H1 (cell line): ENCODE data around the gene PCDHB14. TPM values are rescaled to one million over a fixed set of nuclear protein-coding genes. Genes with fewer than 3 reads are reported as not detected.

Experiments used
- CTCF ChIA-PET: fragments of 300-600 bp; sonication (Branson Sonifier 250); formaldehyde crosslinking; loops from one replicate; lab custom pipeline; 2021; ENCODE audit not compliant: partially characterized antibody; lab: Charles Lee
- POLR2A ChIA-PET: fragments of 300-600 bp; sonication (Branson Sonifier 250); formaldehyde crosslinking; loops from one replicate; lab custom pipeline; 2021; ENCODE audit warnings: inconsistent platforms; ENCODE audit not compliant: partially characterized antibody; lab: Charles Lee
- DNase-seq, 2 experiments: peaks; one replicate each; pipeline versions ENCODE4 v3.0.0 to v3.0.0-alpha.2; 2010 to 2022; ENCODE audit warnings: low spot score in 2 of 2, low read depth in 1 of 2, mixed read lengths in 1 of 2
- FAIRE-seq: peaks from 2 replicates; lab custom pipeline; 2011; peaks lifted over from hg19 to GRCh38; lab: Jason Lieb, UNC
- H2AFZ ChIP-seq: 2 replicates; pipeline ENCODE4 v1.8.1; 2012; ENCODE audit warnings: low read length, inconsistent platforms
- H2AK5ac ChIP-seq: 2 replicates; pipeline ENCODE4 v1.6.1; 2013; ENCODE audit warnings: low read depth, low read length
- H2BK120ac ChIP-seq: replicated peaks from 2 replicates; pipeline ENCODE3; 2013; ENCODE audit warnings: low read depth, low read length, inconsistent platforms
- H2BK12ac ChIP-seq: 2 replicates; pipeline ENCODE4 v1.6.1; 2013; ENCODE audit warnings: low read depth, low read length
- H2BK15ac ChIP-seq: 2 replicates; pipeline ENCODE4 v1.6.1; 2013; ENCODE audit warnings: low read length
- H2BK20ac ChIP-seq: 2 replicates; pipeline ENCODE4 v1.6.1; 2013; ENCODE audit warnings: low read length
- H2BK5ac ChIP-seq: 2 replicates; pipeline ENCODE4 v1.6.1; 2013; ENCODE audit warnings: low read depth, low read length
- H3K14ac ChIP-seq: 2 replicates; pipeline ENCODE4 v1.6.1; 2013; ENCODE audit warnings: inconsistent platforms; ENCODE audit not compliant: insufficient read length
- H3K18ac ChIP-seq: 2 replicates; pipeline ENCODE4 v1.6.1; 2013; ENCODE audit warnings: low read length; ENCODE audit errors: extremely low read depth
- H3K23ac ChIP-seq: 2 replicates; pipeline ENCODE4 v1.6.1; 2013; ENCODE audit warnings: inconsistent platforms; ENCODE audit not compliant: insufficient read length
- H3K23me2 ChIP-seq: 2 replicates; pipeline ENCODE4 v1.6.1; 2013; ENCODE audit warnings: low read depth, low read length
- H3K27ac ChIP-seq: 2 replicates; pipeline ENCODE4 v1.6.1; 2011; ENCODE audit warnings: low read depth, low read length, inconsistent platforms
- H3K27me3 ChIP-seq, 4 experiments: replicated peaks in 1 of 4; 1 replicate in 1 of 4; 2 replicates in 3 of 4; pipeline versions ENCODE4 v1.6.1 to v1.8.1; 2011 to 2013; ENCODE audit warnings: low read length in 3 of 4, mild to moderate bottlenecking in 3 of 4, inconsistent platforms in 2 of 4, mixed read lengths in 2 of 4, moderate library complexity in 1 of 4; ENCODE audit not compliant: control insufficient read depth in 3 of 4, insufficient read depth in 3 of 4; ENCODE audit errors: extremely low read depth in 1 of 4
- H3K36me3 ChIP-seq, 4 experiments: 2 replicates each; pipeline versions ENCODE4 v1.6.1 to v1.8.1; 2011 to 2013; ENCODE audit warnings: mild to moderate bottlenecking in 4 of 4, low read length in 3 of 4, moderate library complexity in 2 of 4, control low read depth in 1 of 4, inconsistent platforms in 1 of 4; ENCODE audit not compliant: insufficient read depth in 4 of 4, control insufficient read depth in 2 of 4
- H3K4ac ChIP-seq: replicated peaks from 2 replicates; pipeline ENCODE3; 2013; ENCODE audit warnings: low read length, low read depth, mixed read lengths, inconsistent platforms; ENCODE audit not compliant: insufficient read length
- H3K4me1 ChIP-seq, 4 experiments: replicated peaks in 1 of 4; 1 replicate in 1 of 4; 2 replicates in 3 of 4; pipeline versions ENCODE4 v1.6.1 to v1.8.1; 2011 to 2013; ENCODE audit warnings: low read length in 3 of 4, inconsistent platforms in 2 of 4, mixed read lengths in 1 of 4; ENCODE audit not compliant: insufficient read depth in 4 of 4, control insufficient read depth in 3 of 4
- H3K4me2 ChIP-seq, 2 experiments: 2 replicates each; pipeline versions ENCODE4 v1.6.1 to v1.8.1; 2011 to 2013; ENCODE audit warnings: low read depth in 2 of 2, low read length in 2 of 2, control low read depth in 1 of 2, inconsistent platforms in 1 of 2, mild to moderate bottlenecking in 1 of 2; ENCODE audit not compliant: insufficient read depth in 1 of 2
- H3K4me3 ChIP-seq, 4 experiments: fragments of 200-600, 300-600 bp in 1 of 4; sonication (generic), shearing (Covaris generic), sonication (Bioruptor Twin) in 1 of 4; 2 replicates each; pipeline versions ENCODE4 v1.5.1 to v1.8.1; 2011 to 2016; ENCODE audit warnings: low read length in 4 of 4, low read depth in 3 of 4, control low read depth in 2 of 4, inconsistent platforms in 2 of 4, mild to moderate bottlenecking in 2 of 4, mixed read lengths in 1 of 4, moderate library complexity in 1 of 4; ENCODE audit not compliant: insufficient read depth in 2 of 4; ENCODE audit errors: extremely low read depth in 1 of 4
- H3K56ac ChIP-seq: replicated peaks from 2 replicates; pipeline ENCODE3; 2013; ENCODE audit warnings: low read depth, mild to moderate bottlenecking, mixed read lengths, low read length, inconsistent platforms; ENCODE audit not compliant: insufficient read length
- H3K79me1 ChIP-seq: 2 replicates; pipeline ENCODE4 v1.6.1; 2013; ENCODE audit warnings: low read depth, low read length, control low read depth
- H3K79me2 ChIP-seq, 2 experiments: 2 replicates each; pipeline versions ENCODE4 v1.6.1 to v1.8.1; 2012 to 2013; ENCODE audit warnings: low read length in 2 of 2, mild to moderate bottlenecking in 2 of 2, inconsistent platforms in 1 of 2; ENCODE audit not compliant: insufficient read depth in 2 of 2, control insufficient read depth in 1 of 2
- H3K9ac ChIP-seq, 4 experiments: replicated peaks in 1 of 4; 1 replicate in 1 of 4; 2 replicates in 3 of 4; pipeline versions ENCODE4 v1.6.1 to v1.8.1; 2011 to 2013; ENCODE audit warnings: low read depth in 3 of 4, low read length in 3 of 4, control low read depth in 2 of 4, mild to moderate bottlenecking in 2 of 4, moderate library complexity in 2 of 4, inconsistent platforms in 1 of 4; ENCODE audit errors: extremely low read depth in 1 of 4
- H3K9me3 ChIP-seq, 2 experiments: 2 replicates each; pipeline versions ENCODE4 v1.6.1 to v1.8.1; 2012 to 2013; ENCODE audit warnings: mild to moderate bottlenecking in 2 of 2, moderate library complexity in 2 of 2, control low read depth in 1 of 2, inconsistent platforms in 1 of 2, low read depth in 1 of 2, low read length in 1 of 2, mixed read lengths in 1 of 2; ENCODE audit not compliant: insufficient read depth in 2 of 2
- H4K20me1 ChIP-seq, 2 experiments: replicated peaks in 1 of 2; 2 replicates each; pipeline versions ENCODE3 to v1.8.1; 2011 to 2013; ENCODE audit warnings: inconsistent platforms in 2 of 2, low read length in 2 of 2, mild to moderate bottlenecking in 1 of 2; ENCODE audit not compliant: insufficient read depth in 2 of 2, control insufficient read depth in 1 of 2
- H4K5ac ChIP-seq: 2 replicates; pipeline ENCODE4 v1.6.1; 2013; ENCODE audit warnings: low read length, low read depth, mixed read lengths, inconsistent platforms; ENCODE audit not compliant: insufficient read length
- H4K8ac ChIP-seq: 2 replicates; pipeline ENCODE4 v1.8.0; 2013; ENCODE audit warnings: mild to moderate bottlenecking, moderate library complexity, low read length, inconsistent platforms; ENCODE audit not compliant: insufficient read depth; ENCODE audit errors: extremely low read depth
- H4K91ac ChIP-seq: replicated peaks from 2 replicates; pipeline ENCODE3; 2013; ENCODE audit warnings: low read length, mixed read lengths, inconsistent platforms; ENCODE audit not compliant: insufficient read length
- ATF2 ChIP-seq: IDR thresholded peaks from 2 replicates; pipeline ENCODE4 v1.6.1; 2012; ENCODE audit warnings: low read length, inconsistent platforms
- CTCF ChIP-seq, 3 experiments: IDR thresholded peaks; 1 replicate in 2 of 3; 2 replicates in 1 of 3; pipeline versions ENCODE4 v1.5.1 to v1.6.1; 2011; ENCODE audit warnings: low read length in 3 of 3, mild to moderate bottlenecking in 3 of 3, inconsistent platforms in 2 of 3, low read depth in 1 of 3, moderate library complexity in 1 of 3; ENCODE audit not compliant: insufficient read depth in 1 of 3; ENCODE audit errors: control extremely low read depth in 1 of 3
- GTF2F1 ChIP-seq: IDR thresholded peaks from 2 replicates; pipeline ENCODE4 v1.6.1; 2012; ENCODE audit warnings: low read depth, low read length, improper control_type of control experiment, borderline replicate concordance
- RAD21 ChIP-seq, 2 experiments: IDR thresholded peaks in 1 of 2; conservative IDR thresholded peaks in 1 of 2; 2 replicates each; pipeline ENCODE4 v1.6.1; 2011; ENCODE audit warnings: low read depth in 2 of 2, low read length in 2 of 2, improper control_type of control experiment in 1 of 2, inconsistent platforms in 1 of 2, mild to moderate bottlenecking in 1 of 2, moderate library complexity in 1 of 2
- WGBS, 2 experiments: shearing (Covaris generic) in 1 of 2; methylation state at CpG; one replicate each; pipeline versions ENCODE4 v1.1.6 to v1.1.7; 2013 to 2015; ENCODE audit warnings: low lambda C conversion rate in 2 of 2, mixed read lengths in 2 of 2, inconsistent platforms in 1 of 2, low coverage in 1 of 2, missing lambda C conversion rate in 1 of 2; ENCODE audit not compliant: insufficient replicate concordance in 2 of 2, insufficient coverage in 1 of 2, insufficient read length in 1 of 2; ENCODE audit errors: extremely low coverage in 1 of 2, missing lambda C conversion rate in 1 of 2; 5-methylcytosine and 5-hydroxymethylcytosine counted together
- polyA plus RNA-seq, 7 experiments: library from polyadenylated mRNA; depleted of rRNA in 3 of 7; stranded (reverse) in 5 of 7; unstranded in 2 of 7; fragments of >200 nt in 5 of 7; fragments of 200-250 nt in 2 of 7; gene quantifications; 1 replicate in 5 of 7; 2 replicates in 1 of 7; 4 replicates in 1 of 7; pipeline versions ENCODE4 v1.2.1 to v1.2.3, GENCODE V29; 2011 to 2013; ENCODE audit warnings: missing spikeins in 2 of 7, mixed read lengths in 2 of 7
- total RNA-seq: library from RNA; stranded (reverse); fragmentation: NEBNext Ultra II Directional; extraction: Animal tissue kit (Norgen Biotek cat#: 25700); gene quantifications from 2 replicates; pipeline ENCODE4 v1.2.1, GENCODE V29; 2021

PCDHB14 gene
- total and polyA plus RNA-seq, 2 of the 8 experiments (the other 6 are each of a cell fraction or from before 2014, with no cell fraction given), result 2.7 TPM

- Histone ChIP-seq H3K27me3 (no peaks in the 10 kb centered on the region), H4K8ac (no peak within 1 kb of the TSS)
- no peak for DNase-seq
- 68% methylated on average over 11 of the region's 11 CpGs; no CpG with 5 or more reads in 1 of the 2 experiments for WGBS, 2 experiments
- TF ChIP-seq CTCF (IDR thresholded peaks at IDR 0.05; ENCODE audit: control extremely low read depth in 1 of 3, insufficient read depth in 1 of 3, low read depth in 1 of 3, low read length in 3 of 3) (peak in 2 of 3 experiments; percentile 11 to 48; a peak in 3 of 4 replicates), ATF2 (no peak), GTF2F1 (no peak), RAD21 (IDR thresholded peaks at IDR 0.05 in 1 of 2, conservative IDR thresholded peaks at IDR 0.05 in 1 of 2; ENCODE audit: low read depth in 2 of 2, low read length in 2 of 2) (peak; percentile 42 to 45)
- TF ChIP-seq, all 59 proteins: peak for 2
- Histone ChIP-seq H3K9ac (no peak within 1 kb of the TSS), H2BK5ac (no peak within 1 kb of the TSS), H4K20me1 (no peaks in the 10 kb centered on the region), H3K23ac (no peak within 1 kb of the TSS), H3K79me2 (no peaks in the 10 kb centered on the region), H3K18ac (no peak within 1 kb of the TSS), H4K91ac (no peak within 1 kb of the TSS), H3K36me3 (no peaks in the 10 kb centered on the region), H2BK120ac (no peak within 1 kb of the TSS), H4K5ac (no peak within 1 kb of the TSS), H3K79me1 (no peaks in the 10 kb centered on the region), H3K23me2 (no peaks in the 10 kb centered on the region), H2BK12ac (no peak within 1 kb of the TSS), H3K4me1 (no peaks in the 10 kb centered on the region), H2BK15ac (no peak within 1 kb of the TSS), H3K27ac (no peak within 1 kb of the TSS), H3K56ac (no peak within 1 kb of the TSS), H3K4me2 (peak within 1 kb of the TSS in 1 of 2 experiments; percentile 10; a peak in 2 of 4 replicates), H2AFZ (no peak within 1 kb of the TSS; the same call in 1 of the 2 replicates), H3K14ac (no peak within 1 kb of the TSS), H3K9me3 (peaks cover 0 to 12% of the 10 kb centered on the region in 2 experiments; a peak in 1 of 4 replicates), H3K4me3 (peak within 1 kb of the TSS in 2 of 4 experiments; percentile 10 to 34; a peak in 2 of 8 replicates), H3K4ac (no peak within 1 kb of the TSS), H2BK20ac (no peak within 1 kb of the TSS), H2AK5ac (no peak within 1 kb of the TSS)
- POLR2A ChIA-PET, result interaction anchor here (0.6 to 1.4 kb wide), 4 partner anchors 9 to 114 kb away, joined by 3 to 6 read pairs (median 4); partner anchors contain the start of genes PCDHB11 and PCDHB2
- CTCF ChIA-PET, result interaction anchor here (0.6 to 3.9 kb wide), 39 partner anchors 9 to 1607 kb away, joined by 3 to 36 read pairs (median 4); partner anchors contain the start of genes PCDHB10, PCDHB11, PCDHB14 and PCDHB15
- no peak for FAIRE-seq
Measured at GRCh38 chr5:141208478-141208877, 14.7 kb upstream of the PCDHB14 start, which contains the start of gene PCDHB12. Gene PCDHB12 (plus strand): TSS chr5:141208719. CDS start chr5:141208908, 189 bp downstream.
